ENCODE data around the gene AIG1. TPM values are rescaled to one million over a fixed set of nuclear protein-coding genes. Genes with fewer than 3 reads are reported as not detected.
"Not testable (repeated sequence)": the region's sequence is repeated elsewhere in the genome, so short reads cannot be mapped to it uniquely, and the experiment has no call there.

The AIG1 gene
- total RNA-seq, 2 experiments from 2014 or later = 26.1 to 28.0 TPM

GRCh38 chr6:143136647-143137046 is 76.0 kb downstream of the AIG1 start:
- peaks cover 51% of the 10 kb centered on the region for H3K4me1 Mint-ChIP-seq (ENCODE audit: low read depth)
- H3K36me3 Mint-ChIP-seq (ENCODE audit: low read depth) = peaks cover 42% of the 10 kb centered on the region
- H3K9me3 Mint-ChIP-seq = peaks cover 36% of the 10 kb centered on the region
- intact Hi-C loops (cut with micrococcal nuclease) = loop anchor here (5.0 kb wide), 3 partner anchors 189 to 569 kb away; partner anchors contain the start of gene HIVEP2
- H3K27ac Mint-ChIP-seq = peak overlapping the region; percentile 62
- CTCF ChIA-PET = no interaction called here
- H3K4me3 Mint-ChIP-seq = no peak overlapping the region
- no peak for DNase-seq
- H3K27me3 Mint-ChIP-seq (ENCODE audit: low read depth) = no peaks in the 10 kb centered on the region

GRCh38 chr6:143139239-143139784 is 78.6 kb downstream of the AIG1 start:
- intact Hi-C loops (cut with micrococcal nuclease) = loop anchor here (1.0 to 5.0 kb wide), 5 partner anchors 42 to 572 kb away; partner anchors contain the start of genes AIG1 and HIVEP2
- Mint-ChIP-seq H3K36me3 (ENCODE audit: low read depth) (peaks cover 45% of the 10 kb centered on the region), H3K4me3 (no peak overlapping the region), H3K27me3 (ENCODE audit: low read depth) (no peaks in the 10 kb centered on the region), H3K27ac (peak overlapping the region; percentile 75), H3K4me1 (ENCODE audit: low read depth) (peaks cover 51% of the 10 kb centered on the region), H3K9me3 (peaks cover 30% of the 10 kb centered on the region)
- no peak for DNase-seq
- CTCF ChIA-PET = no interaction called here

GRCh38 chr6:143139884-143140283 is 79.2 kb downstream of the AIG1 start:
- CTCF ChIA-PET = interaction anchor here (1.0 kb wide), 1 partner anchor 89 kb away, joined by 3 read pairs; no protein-coding TSS in a partner anchor
- Mint-ChIP-seq H3K27ac (peak overlapping the region; percentile 75), H3K4me1 (ENCODE audit: low read depth) (peaks cover 51% of the 10 kb centered on the region), H3K36me3 (ENCODE audit: low read depth) (peaks cover 45% of the 10 kb centered on the region), H3K9me3 (peaks cover 30% of the 10 kb centered on the region)
- not testable (repeated sequence) for H3K4me3 Mint-ChIP-seq; H3K27me3 Mint-ChIP-seq (ENCODE audit: low read depth)
- intact Hi-C loops (cut with micrococcal nuclease) = loop anchor here (1.0 to 5.0 kb wide), 5 partner anchors 43 to 573 kb away; partner anchors contain the start of genes AIG1 and HIVEP2
- peak; percentile 76 for DNase-seq

DNA sequence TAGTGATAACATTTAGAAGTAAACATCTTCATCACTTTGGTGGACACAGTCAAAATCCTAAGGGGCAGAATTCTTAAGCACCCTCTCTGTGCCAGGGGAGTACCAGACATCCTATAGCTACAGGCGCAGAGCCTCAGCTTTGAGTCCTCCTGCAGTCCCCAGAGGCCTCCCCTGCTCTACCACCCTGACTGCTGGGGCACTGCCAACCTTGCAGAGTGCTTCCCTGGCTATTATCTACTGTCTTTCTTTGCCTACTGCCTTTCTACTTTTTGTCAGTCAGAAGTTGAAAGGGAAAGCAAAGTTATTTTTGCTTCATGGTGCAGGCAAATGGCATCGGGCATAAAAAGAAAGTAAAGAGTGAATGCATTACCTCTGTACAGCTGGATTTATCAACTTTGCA is 80.1 kb downstream of the AIG1 start:
- Mint-ChIP-seq H3K4me3 (no peak overlapping the region), H3K27ac (no peak overlapping the region), H3K4me1 (ENCODE audit: low read depth) (peaks cover 47% of the 10 kb centered on the region), H3K36me3 (ENCODE audit: low read depth) (peaks cover 45% of the 10 kb centered on the region), H3K9me3 (peaks cover 30% of the 10 kb centered on the region), H3K27me3 (ENCODE audit: low read depth) (no peaks in the 10 kb centered on the region)
- intact Hi-C loops (cut with micrococcal nuclease) = no loop called here
- CTCF ChIA-PET = interaction anchor here (1.0 kb wide), 1 partner anchor 90 kb away, joined by 3 read pairs; no protein-coding TSS in a partner anchor
- DNase-seq = no peak

DNA sequence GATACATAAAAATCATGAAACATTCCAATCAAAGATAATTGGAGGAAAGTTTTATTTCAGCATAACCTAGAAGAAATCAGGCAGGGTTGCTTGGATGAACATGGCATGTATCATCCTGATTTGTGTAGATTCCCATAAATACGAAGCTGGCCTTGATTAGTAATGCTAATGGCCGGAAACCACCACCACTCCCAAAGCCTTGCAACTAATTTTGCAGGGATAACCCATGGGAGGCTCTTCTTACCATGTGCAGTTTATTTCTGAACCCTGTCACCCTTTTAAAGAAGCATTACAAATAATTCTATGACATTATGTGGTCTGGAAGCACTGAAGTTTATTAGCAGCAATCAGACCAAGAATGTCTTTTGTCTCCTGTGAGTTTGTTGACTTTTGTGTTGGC is 80.8 kb downstream of the AIG1 start:
- CTCF ChIA-PET = no interaction called here

GRCh38 chr6:143146186-143146851 is 85.6 kb downstream of the AIG1 start:
- H3K9me3 Mint-ChIP-seq = no peaks in the 10 kb centered on the region
- H3K36me3 Mint-ChIP-seq (ENCODE audit: low read depth) = peaks cover 9% of the 10 kb centered on the region
- no peak for DNase-seq
- H3K4me3 Mint-ChIP-seq = no peak overlapping the region
- H3K27me3 Mint-ChIP-seq (ENCODE audit: low read depth) = no peaks in the 10 kb centered on the region
- CTCF ChIA-PET = no interaction called here
- peaks cover 9% of the 10 kb centered on the region for H3K4me1 Mint-ChIP-seq (ENCODE audit: low read depth)
- no peak overlapping the region for H3K27ac Mint-ChIP-seq
- intact Hi-C loops (cut with micrococcal nuclease) = no loop called here

More for the DNA sequence above, 80.8 kb downstream of the AIG1 start:
- Mint-ChIP-seq H3K9me3 (peaks cover 30% of the 10 kb centered on the region), H3K27me3 (ENCODE audit: low read depth) (no peaks in the 10 kb centered on the region), H3K4me1 (ENCODE audit: low read depth) (peaks cover 46% of the 10 kb centered on the region), H3K4me3 (no peak overlapping the region), H3K27ac (no peak overlapping the region), H3K36me3 (ENCODE audit: low read depth) (peaks cover 45% of the 10 kb centered on the region)
- no peak for DNase-seq
- intact Hi-C loops (cut with micrococcal nuclease) = no loop called here

- Mint-ChIP-seq H3K4me1 (ENCODE audit: low read depth) (peaks cover 9% of the 10 kb centered on the region), H3K4me3 (no peak overlapping the region), H3K27ac (no peak overlapping the region), H3K9me3 (no peaks in the 10 kb centered on the region), H3K36me3 (ENCODE audit: low read depth) (peaks cover 7% of the 10 kb centered on the region), H3K27me3 (ENCODE audit: low read depth) (no peaks in the 10 kb centered on the region)
- CTCF ChIA-PET = interaction anchor here (0.5 to 0.9 kb wide), 2 partner anchors 26 to 112 kb away, joined by 3 read pairs; no protein-coding TSS in a partner anchor
- no peak for DNase-seq
- intact Hi-C loops (cut with micrococcal nuclease) = no loop called here
These were observed 89.1 kb downstream of the AIG1 start for GRCh38 chr6:143149771-143150170.

- H3K4me3 Mint-ChIP-seq = no peak overlapping the region
- H3K27ac Mint-ChIP-seq = no peak overlapping the region
- H3K4me1 Mint-ChIP-seq (ENCODE audit: low read depth) = peaks cover 9% of the 10 kb centered on the region
- peaks cover 7% of the 10 kb centered on the region for H3K36me3 Mint-ChIP-seq (ENCODE audit: low read depth)
- intact Hi-C loops (cut with micrococcal nuclease) = no loop called here
- H3K9me3 Mint-ChIP-seq = no peaks in the 10 kb centered on the region
- no peak for DNase-seq
- CTCF ChIA-PET = no interaction called here
- no peaks in the 10 kb centered on the region for H3K27me3 Mint-ChIP-seq (ENCODE audit: low read depth)
These were observed 89.6 kb downstream of the AIG1 start for GRCh38 chr6:143150281-143150680.

- peaks cover 7% of the 10 kb centered on the region for H3K36me3 Mint-ChIP-seq (ENCODE audit: low read depth)
- no peaks in the 10 kb centered on the region for H3K27me3 Mint-ChIP-seq (ENCODE audit: low read depth)
- H3K27ac Mint-ChIP-seq = no peak overlapping the region
- CTCF ChIA-PET = no interaction called here
- no peaks in the 10 kb centered on the region for H3K9me3 Mint-ChIP-seq
- no peak overlapping the region for H3K4me3 Mint-ChIP-seq
- DNase-seq = no peak
- peaks cover 5% of the 10 kb centered on the region for H3K4me1 Mint-ChIP-seq (ENCODE audit: low read depth)
- intact Hi-C loops (cut with micrococcal nuclease) = no loop called here
These were observed 90.7 kb downstream of the AIG1 start for GRCh38 chr6:143151381-143151780.

DNA sequence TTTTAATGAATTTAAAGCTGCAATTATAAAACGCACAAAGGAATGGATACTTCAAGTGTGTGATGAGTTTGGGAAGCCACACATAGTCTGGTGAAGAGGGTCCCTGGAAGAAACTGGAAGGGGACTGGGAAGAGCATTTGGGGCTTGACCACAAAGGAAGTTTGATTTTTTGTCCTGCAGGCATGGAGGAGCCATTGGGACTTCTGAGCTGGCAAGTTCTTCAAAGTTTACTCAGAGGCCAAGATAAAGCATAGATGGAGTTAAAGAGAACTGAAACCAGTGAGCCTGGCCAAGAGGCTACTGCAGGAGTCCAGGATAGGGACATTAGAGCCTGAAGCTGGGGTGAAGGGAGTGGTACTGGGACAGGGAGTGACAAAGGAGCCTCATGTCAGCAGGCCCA is 95.0 kb downstream of the AIG1 start:
- Mint-ChIP-seq H3K4me3 (no peak overlapping the region), H3K27ac (no peak overlapping the region), H3K36me3 (ENCODE audit: low read depth) (peaks cover 2% of the 10 kb centered on the region), H3K27me3 (ENCODE audit: low read depth) (no peaks in the 10 kb centered on the region), H3K4me1 (ENCODE audit: low read depth) (peaks cover 4% of the 10 kb centered on the region), H3K9me3 (no peaks in the 10 kb centered on the region)
- no peak for DNase-seq
- CTCF ChIA-PET = no interaction called here
- intact Hi-C loops (cut with micrococcal nuclease) = no loop called here

- no peaks in the 10 kb centered on the region for H3K27me3 Mint-ChIP-seq (ENCODE audit: low read depth)
- H3K4me3 Mint-ChIP-seq = no peak overlapping the region
- H3K27ac Mint-ChIP-seq = no peak overlapping the region
- H3K4me1 Mint-ChIP-seq (ENCODE audit: low read depth) = peaks cover 4% of the 10 kb centered on the region
- peaks cover 2% of the 10 kb centered on the region for H3K36me3 Mint-ChIP-seq (ENCODE audit: low read depth)
- CTCF ChIA-PET = no interaction called here
- intact Hi-C loops (cut with micrococcal nuclease) = no loop called here
- DNase-seq = no peak
- no peaks in the 10 kb centered on the region for H3K9me3 Mint-ChIP-seq
These were observed 96.4 kb downstream of the AIG1 start for GRCh38 chr6:143157131-143157530.

- no peak overlapping the region for H3K4me3 Mint-ChIP-seq
- CTCF ChIA-PET = interaction anchor here (0.6 kb wide), 1 partner anchor 16 kb away, joined by 4 read pairs; no protein-coding TSS in a partner anchor
- H3K4me1 Mint-ChIP-seq (ENCODE audit: low read depth) = peaks cover 4% of the 10 kb centered on the region
- intact Hi-C loops (cut with micrococcal nuclease) = no loop called here
- no peaks in the 10 kb centered on the region for H3K9me3 Mint-ChIP-seq
- DNase-seq = no peak
- H3K27me3 Mint-ChIP-seq (ENCODE audit: low read depth) = no peaks in the 10 kb centered on the region
- H3K36me3 Mint-ChIP-seq (ENCODE audit: low read depth) = no peaks in the 10 kb centered on the region
- H3K27ac Mint-ChIP-seq = no peak overlapping the region
These were observed 97.5 kb downstream of the AIG1 start for GRCh38 chr6:143158113-143158581.

- no peaks in the 10 kb centered on the region for H3K9me3 Mint-ChIP-seq
- H3K4me3 Mint-ChIP-seq = no peak overlapping the region
- CTCF ChIA-PET = interaction anchor here (0.5 kb wide), 1 partner anchor 188 kb away, joined by 3 read pairs; no protein-coding TSS in a partner anchor
- H3K27me3 Mint-ChIP-seq (ENCODE audit: low read depth) = no peaks in the 10 kb centered on the region
- intact Hi-C loops (cut with micrococcal nuclease) = no loop called here
- peaks cover 4% of the 10 kb centered on the region for H3K4me1 Mint-ChIP-seq (ENCODE audit: low read depth)
- DNase-seq = no peak
- H3K36me3 Mint-ChIP-seq (ENCODE audit: low read depth) = no peaks in the 10 kb centered on the region
- H3K27ac Mint-ChIP-seq = no peak overlapping the region
These were observed 98.3 kb downstream of the AIG1 start for GRCh38 chr6:143159001-143159400.

Measured in activated naive CD4-positive, alpha-beta T cell treated with anti-CD3 and anti-CD28 coated beads for 36 hours (primary cell).